Measurements from ENCODE around the gene YIPF2.

YIPF2 gene

GRCh38 chr19:10876459-10877240, 51.8 kb downstream of the YIPF2 start:
- DNase-seq (ENCODE audit: low read depth, low spot score) = no peak

GRCh38 chr19:10874024-10874423, 54.4 kb downstream of the YIPF2 start:
- no peak for DNase-seq (ENCODE audit: low read depth, low spot score)

- DNase-seq (ENCODE audit: low read depth, low spot score) = no peak
Measured at GRCh38 chr19:10872546-10873107, 55.8 kb downstream of the YIPF2 start.
